Measurements from ENCODE around the gene BDKRB2. TPM values are rescaled to one million over a fixed set of nuclear protein-coding genes. Genes with fewer than 3 reads are reported as not detected.

The BDKRB2 gene
- total RNA-seq, 1 experiment from 2014 or later: 0.05 TPM

DNA sequence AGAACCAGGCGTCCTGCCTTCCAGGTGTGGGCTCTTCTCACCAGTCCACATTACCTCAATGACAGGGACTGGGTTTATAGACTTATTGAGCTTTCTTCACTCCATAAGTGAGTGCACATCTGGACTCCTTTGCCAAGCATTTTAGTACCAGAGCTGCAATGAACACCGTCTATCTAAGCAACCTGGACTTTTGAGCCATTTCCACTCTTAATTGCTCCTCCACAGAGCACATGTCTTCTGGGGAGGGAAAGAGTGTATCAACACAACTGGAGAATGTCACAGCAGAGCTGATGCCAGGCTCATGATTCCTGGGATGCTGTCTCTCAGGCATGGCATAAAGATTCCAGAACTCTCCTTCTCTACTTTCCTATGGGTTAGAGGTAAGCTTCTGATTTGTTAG is 43.0 kb upstream of the BDKRB2 start:
- Histone ChIP-seq H3K36me3 (ENCODE audit: control insufficient read depth, insufficient read depth, low read length) (no peaks in the 10 kb centered on the region), H3K27me3 (ENCODE audit: control insufficient read depth, insufficient read depth, low read length) (no peaks in the 10 kb centered on the region), H3K4me3 (ENCODE audit: low read depth in 2 of 2, low read length in 2 of 2) (no peak overlapping the region), H3K9me3 (ENCODE audit: control insufficient read depth, insufficient read depth, low read depth, low read length) (no peaks in the 10 kb centered on the region), H3K27ac (ENCODE audit: low read length) (no peak overlapping the region), H3K4me1 (ENCODE audit: control insufficient read depth, insufficient read depth, low read length) (peaks cover 3% of the 10 kb centered on the region; the same call in 1 of the 2 replicates)
- TF ChIP-seq POLR2AphosphoS5 (IDR thresholded peaks at IDR 0.05; ENCODE audit: low read depth, low read length): no peak
- TF ChIP-seq, protein P1, sequence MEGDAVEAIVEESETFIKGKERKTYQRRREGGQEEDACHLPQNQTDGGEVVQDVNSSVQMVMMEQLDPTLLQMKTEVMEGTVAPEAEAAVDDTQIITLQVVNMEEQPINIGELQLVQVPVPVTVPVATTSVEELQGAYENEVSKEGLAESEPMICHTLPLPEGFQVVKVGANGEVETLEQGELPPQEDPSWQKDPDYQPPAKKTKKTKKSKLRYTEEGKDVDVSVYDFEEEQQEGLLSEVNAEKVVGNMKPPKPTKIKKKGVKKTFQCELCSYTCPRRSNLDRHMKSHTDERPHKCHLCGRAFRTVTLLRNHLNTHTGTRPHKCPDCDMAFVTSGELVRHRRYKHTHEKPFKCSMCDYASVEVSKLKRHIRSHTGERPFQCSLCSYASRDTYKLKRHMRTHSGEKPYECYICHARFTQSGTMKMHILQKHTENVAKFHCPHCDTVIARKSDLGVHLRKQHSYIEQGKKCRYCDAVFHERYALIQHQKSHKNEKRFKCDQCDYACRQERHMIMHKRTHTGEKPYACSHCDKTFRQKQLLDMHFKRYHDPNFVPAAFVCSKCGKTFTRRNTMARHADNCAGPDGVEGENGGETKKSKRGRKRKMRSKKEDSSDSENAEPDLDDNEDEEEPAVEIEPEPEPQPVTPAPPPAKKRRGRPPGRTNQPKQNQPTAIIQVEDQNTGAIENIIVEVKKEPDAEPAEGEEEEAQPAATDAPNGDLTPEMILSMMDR (IDR thresholded peaks at IDR 0.05): no peak
- TF ChIP-seq TCF7L2 (IDR thresholded peaks at IDR 0.05; ENCODE audit: low read depth, low read length): no peak
- TF ChIP-seq SIN3A (IDR thresholded peaks at IDR 0.05; ENCODE audit: borderline replicate concordance, insufficient read depth, low read depth, low read length): no peak
- TF ChIP-seq REST (IDR thresholded peaks at IDR 0.05; ENCODE audit: insufficient read depth in 1 of 2, low read depth in 2 of 2, low read length in 1 of 2): no peak
- in situ Hi-C loops (cut with HindIII; ENCODE audit: low pct_unique_long_range_greater_than_20kb, low sequenced_read_pairs): no loop called here
- ATAC-seq (no peak), DNase-seq (ENCODE audit: low read depth, low spot score) (no peak)
- intact Hi-C loops (cut with micrococcal nuclease; ENCODE audit: unreplicated experiment): no loop called here
- ChIA-PET POLR2A (no interaction called here), CTCF (no interaction called here)
- no TSS peak for BruUV-seq (replicated peaks)

- peaks cover 3% of the 10 kb centered on the region; the same call in 1 of the 2 replicates for H3K4me1 ChIP-seq (ENCODE audit: control insufficient read depth, insufficient read depth, low read length)
- POLR2A ChIA-PET: no interaction called here
- CTCF ChIA-PET: no interaction called here
- in situ Hi-C loops (cut with HindIII; ENCODE audit: low pct_unique_long_range_greater_than_20kb, low sequenced_read_pairs): no loop called here
- no peaks in the 10 kb centered on the region for H3K36me3 ChIP-seq (ENCODE audit: control insufficient read depth, insufficient read depth, low read length)
- BruUV-seq (replicated peaks): no TSS peak
- H3K27ac ChIP-seq (ENCODE audit: low read length): no peak overlapping the region
- no peaks in the 10 kb centered on the region for H3K27me3 ChIP-seq (ENCODE audit: control insufficient read depth, insufficient read depth, low read length)
- no peak for ATAC-seq
- intact Hi-C loops (cut with micrococcal nuclease; ENCODE audit: unreplicated experiment): no loop called here
- no peak overlapping the region for H3K4me3 ChIP-seq (ENCODE audit: low read depth in 2 of 2, low read length in 2 of 2)
- no peak for DNase-seq (ENCODE audit: low read depth, low spot score)
- H3K9me3 ChIP-seq (ENCODE audit: control insufficient read depth, insufficient read depth, low read depth, low read length): no peaks in the 10 kb centered on the region
- TF ChIP-seq SIN3A (IDR thresholded peaks at IDR 0.05; ENCODE audit: borderline replicate concordance, insufficient read depth, low read depth, low read length) (no peak), POLR2AphosphoS5 (IDR thresholded peaks at IDR 0.05; ENCODE audit: low read depth, low read length) (no peak), REST (IDR thresholded peaks at IDR 0.05; ENCODE audit: insufficient read depth in 1 of 2, low read depth in 2 of 2, low read length in 1 of 2) (no peak), TCF7L2 (IDR thresholded peaks at IDR 0.05; ENCODE audit: low read depth, low read length) (no peak)
- TF ChIP-seq, protein P1 (IDR thresholded peaks at IDR 0.05): no peak
Observed at GRCh38 chr14:96162265-96162664, 42.4 kb upstream of the BDKRB2 start.
